ENCODE results near the gene RSPH6A. TPM values are rescaled to one million over a fixed set of nuclear protein-coding genes. Genes with fewer than 3 reads are reported as not detected.

The RSPH6A gene
- total RNA-seq, 1 experiment from 2014 or later: 0.39 TPM

GRCh38 chr19:45793178-45793564, 21.9 kb downstream of the RSPH6A start:
- ATAC-seq: no peak; the same call in 1 of the 2 replicates
- Mint-ChIP-seq H3K36me3 (peaks cover 16% of the 10 kb centered on the region), H3K4me3 (peak overlapping the region; percentile 53), H3K27ac (no peak overlapping the region; the same call in 1 of the 2 replicates), H3K9me3 (no peaks in the 10 kb centered on the region), H3K27me3 (ENCODE audit: low read depth) (peaks cover 37% of the 10 kb centered on the region), H3K4me1 (peaks cover 17% of the 10 kb centered on the region)
- POLR2A ChIA-PET: interaction anchor here (0.6 to 1.2 kb wide), 10 partner anchors 11 to 85 kb away, joined by 3 to 6 read pairs (median 4); partner anchors contain the start of genes DMPK, FBXO46 and SIX5
- DNase-seq (ENCODE audit: low spot score): no peak
- TF ChIP-seq MAX (CRISPR knock-in tag; IDR thresholded peaks at IDR 0.05): no peak
- TF ChIP-seq IRF2 (CRISPR knock-in tag; IDR thresholded peaks at IDR 0.05; ENCODE audit: borderline replicate concordance, low read depth): no peak
- TF ChIP-seq CBFB (CRISPR knock-in tag; IDR thresholded peaks at IDR 0.05; ENCODE audit: low read depth): no peak
- CTCF ChIA-PET: interaction anchor here (0.6 to 4.9 kb wide), 14 partner anchors 11 to 307 kb away, joined by 3 to 43 read pairs (median 4); partner anchors contain the start of genes DMPK, FOXA3, RSPH6A and SIX5

- Mint-ChIP-seq H3K4me1 (peaks cover 17% of the 10 kb centered on the region), H3K36me3 (peaks cover 20% of the 10 kb centered on the region), H3K9me3 (no peaks in the 10 kb centered on the region), H3K27me3 (ENCODE audit: low read depth) (peaks cover 33% of the 10 kb centered on the region), H3K4me3 (peak within 1 kb of the TSS; percentile 91), H3K27ac (peak within 1 kb of the TSS; percentile 61)
- CTCF ChIA-PET: interaction anchor here (0.6 to 4.9 kb wide), 14 partner anchors 10 to 307 kb away, joined by 3 to 43 read pairs (median 4); partner anchors contain the start of genes DMPK, FOXA3, RSPH6A and SIX5
- TF ChIP-seq ZNF416 (CRISPR knock-in tag; IDR thresholded peaks at IDR 0.05) (peak; percentile 88; the same call in 1 of the 2 replicates), NFE2L1 (CRISPR knock-in tag; IDR thresholded peaks at IDR 0.05) (no peak), ZNF263 (CRISPR knock-in tag; IDR thresholded peaks at IDR 0.05; ENCODE audit: low read depth) (no peak), KAT7 (CRISPR knock-in tag; IDR thresholded peaks at IDR 0.05; ENCODE audit: borderline replicate concordance) (0 out of 2 replicates have a peak, but pooled peaks have one; percentile 70), ZNF219 (CRISPR knock-in tag; IDR thresholded peaks at IDR 0.05; ENCODE audit: borderline replicate concordance) (peak; percentile 14; the same call in 1 of the 2 replicates), PRRX2 (CRISPR knock-in tag; IDR thresholded peaks at IDR 0.05) (0 out of 2 replicates have a peak, but pooled peaks have one; percentile 30), NFYB (CRISPR knock-in tag; conservative IDR thresholded peaks at IDR 0.05; ENCODE audit: low read depth) (peak; percentile 43; the same call in 1 of the 2 replicates), FOXP1 (CRISPR knock-in tag; IDR thresholded peaks at IDR 0.05; ENCODE audit: borderline replicate concordance) (0 out of 2 replicates have a peak, but pooled peaks have one; percentile 37), SP1 (CRISPR knock-in tag; conservative IDR thresholded peaks at IDR 0.05) (peak; percentile 90)
- POLR2A ChIA-PET: interaction anchor here (0.6 to 1.2 kb wide), 10 partner anchors 10 to 84 kb away, joined by 3 to 6 read pairs (median 4); partner anchors contain the start of genes DMPK, FBXO46 and SIX5
- DNase-seq (ENCODE audit: low spot score) (peak; percentile 100), ATAC-seq (peak; percentile 98)
Measured at GRCh38 chr19:45792470-45793177, 22.5 kb downstream of the RSPH6A start, which contains the start of gene DMWD. Gene DMWD, minus strand, starts transcription at chr19:45792845. Its CDS starts 89 bp downstream, at chr19:45792756.

- Mint-ChIP-seq H3K27me3 (ENCODE audit: low read depth) (peaks cover 30% of the 10 kb centered on the region), H3K4me3 (peak overlapping the region; percentile 91), H3K9me3 (no peaks in the 10 kb centered on the region), H3K27ac (peak overlapping the region; percentile 61), H3K36me3 (peaks cover 27% of the 10 kb centered on the region), H3K4me1 (peaks cover 17% of the 10 kb centered on the region)
- ChIA-PET CTCF (interaction anchor here (0.9 to 4.9 kb wide), 5 partner anchors 9 to 72 kb away, joined by 3 to 43 read pairs (median 12); partner anchors contain the start of genes DMPK, FOXA3, SIX5 and SYMPK), POLR2A (interaction anchor here (1.2 kb wide), 1 partner anchor 9 kb away, joined by 6 read pairs; the partner anchor contains the start of gene DMPK)
- DNase-seq (ENCODE audit: low spot score) (no peak), ATAC-seq (no peak; the same call in 1 of the 2 replicates)
- no peak for TF ChIP-seq IRF2 (CRISPR knock-in tag; IDR thresholded peaks at IDR 0.05; ENCODE audit: borderline replicate concordance, low read depth)
- TF ChIP-seq ZSCAN18 (CRISPR knock-in tag; IDR thresholded peaks at IDR 0.05): no peak
- TF ChIP-seq TEAD4 (CRISPR knock-in tag; IDR thresholded peaks at IDR 0.05): no peak
- TF ChIP-seq NR2C2 (CRISPR knock-in tag; IDR thresholded peaks at IDR 0.05): no peak
- TF ChIP-seq GRHL2 (CRISPR knock-in tag; IDR thresholded peaks at IDR 0.05; ENCODE audit: insufficient replicate concordance, severe bottlenecking): no peak
Measured at GRCh38 chr19:45791744-45792469, 23.2 kb downstream of the RSPH6A start.

Measured in WTC11 (cell line).